Raji (cell line): Measurements from ENCODE around the gene TRIO.

Source experiments
- POLR2A ChIP-seq: IDR thresholded peaks from 2 replicates; pipeline ENCODE4 v1.6.1; 2011; ENCODE audit warnings: low read depth, low read length, control low read depth; ENCODE audit not compliant: insufficient read depth

Gene TRIO

GRCh38 chr5:14267991-14268708 lies 125.0 kb downstream of the TRIO start:
- no peak for TF ChIP-seq POLR2A

- TF ChIP-seq POLR2A = no peak
Measured at GRCh38 chr5:14268738-14269137, 125.6 kb downstream of the TRIO start.

DNA sequence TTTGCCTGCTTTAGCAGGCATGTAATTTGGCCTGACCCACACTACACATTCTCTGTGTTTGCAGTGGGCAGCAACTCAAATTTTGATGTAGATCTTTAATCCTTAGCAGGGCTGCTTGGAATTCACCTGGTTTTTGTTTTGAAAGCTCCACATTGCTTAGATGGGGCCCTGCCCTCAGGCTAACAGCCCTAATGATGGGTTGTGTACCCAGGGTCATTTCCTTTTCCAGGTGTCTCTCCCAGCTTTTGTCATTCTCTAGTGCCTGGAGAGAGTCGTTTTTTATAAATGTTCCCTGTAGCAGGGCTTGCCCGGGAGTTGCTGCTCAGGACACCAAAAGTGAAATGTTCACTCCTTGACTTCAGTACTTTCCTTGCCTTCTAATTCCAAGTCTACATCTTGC lies 126.3 kb downstream of the TRIO start:
- no peak for TF ChIP-seq POLR2A

GRCh38 chr5:14270209-14270702 lies 127.1 kb downstream of the TRIO start:
- TF ChIP-seq POLR2A = no peak

- no peak for TF ChIP-seq POLR2A
Measured at GRCh38 chr5:14272548-14273205, 129.5 kb downstream of the TRIO start.

GRCh38 chr5:14273207-14273767 lies 130.1 kb downstream of the TRIO start:
- TF ChIP-seq POLR2A = no peak

- no peak for TF ChIP-seq POLR2A
Measured at GRCh38 chr5:14276380-14276779, 133.2 kb downstream of the TRIO start.

GRCh38 chr5:14277385-14278320 lies 134.5 kb downstream of the TRIO start:
- TF ChIP-seq POLR2A = no peak

GRCh38 chr5:14280294-14280854 lies 137.2 kb downstream of the TRIO start:
- no peak for TF ChIP-seq POLR2A

DNA sequence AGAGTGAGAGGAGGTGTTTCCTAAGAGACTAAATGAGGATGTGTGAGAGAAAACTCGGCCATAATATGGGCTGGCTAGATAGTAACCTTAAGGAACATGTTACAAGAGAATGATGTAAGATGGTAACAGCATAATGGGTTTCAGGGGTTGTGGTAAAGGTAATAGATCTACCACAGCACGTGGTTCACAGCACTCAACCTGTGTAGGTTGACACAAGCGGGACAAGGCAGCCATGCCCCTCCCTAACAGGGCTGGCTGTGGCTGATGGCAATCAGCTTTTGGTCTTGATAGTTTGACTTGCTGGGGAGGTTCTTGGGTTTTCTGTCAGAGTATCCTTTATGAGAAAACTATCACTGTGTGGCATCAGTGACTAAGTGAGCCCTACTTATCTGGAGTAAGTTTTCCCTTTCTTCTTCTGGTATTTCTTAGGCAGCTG lies 138.6 kb downstream of the TRIO start:
- TF ChIP-seq POLR2A = no peak

GRCh38 chr5:14283139-14283538 lies 140.0 kb downstream of the TRIO start:
- TF ChIP-seq POLR2A = no peak

- no peak for TF ChIP-seq POLR2A
Measured at GRCh38 chr5:14284392-14285148, 141.4 kb downstream of the TRIO start.

- no peak for TF ChIP-seq POLR2A
Measured at GRCh38 chr5:14286007-14286406, 142.9 kb downstream of the TRIO start.
